Measurements from ENCODE around the gene MRGPRD. TPM values are rescaled to one million over a fixed set of nuclear protein-coding genes. Genes with fewer than 3 reads are reported as not detected.
A peak's percentile ranks its signal among the peaks of the same experiment; 100 is the strongest.

The MRGPRD gene
- total RNA-seq, 1 experiment from 2014 or later, result not detected

- peak; percentile 40 for DNase-seq (ENCODE audit: low read depth, low spot score)
- in situ Hi-C loops (cut with HindIII; ENCODE audit: low pct_unique_long_range_greater_than_20kb, low sequenced_read_pairs), result no loop called here
These were observed 17.0 kb downstream of the MRGPRD start for GRCh38 chr11:68963779-68964178.

- in situ Hi-C loops (cut with HindIII; ENCODE audit: low pct_unique_long_range_greater_than_20kb, low sequenced_read_pairs), result no loop called here
- DNase-seq (ENCODE audit: low read depth, low spot score), result no peak
These were observed 18.1 kb downstream of the MRGPRD start for GRCh38 chr11:68962527-68963250.

DNA sequence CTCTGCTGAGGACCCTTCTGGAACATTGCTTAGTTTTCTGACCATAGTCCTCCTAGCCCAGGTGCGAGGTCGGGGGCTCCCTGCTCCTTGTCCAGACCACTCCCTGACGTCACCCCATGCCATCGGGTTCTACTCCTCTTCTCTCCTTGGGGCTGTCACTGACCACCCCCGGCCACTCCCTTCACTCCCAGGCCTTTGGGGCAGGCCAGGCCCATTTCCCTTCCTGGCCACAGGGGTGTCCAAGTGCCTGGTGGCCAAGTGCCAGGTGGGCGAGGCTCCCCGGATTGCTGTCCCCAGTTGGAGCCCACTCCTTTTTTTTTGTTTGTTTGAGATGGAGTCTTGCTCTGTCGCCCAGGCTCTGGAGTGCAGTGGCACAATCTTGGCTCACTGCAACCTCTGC, 19.5 kb downstream of the MRGPRD start:
- in situ Hi-C loops (cut with HindIII; ENCODE audit: low pct_unique_long_range_greater_than_20kb, low sequenced_read_pairs), result no loop called here

GRCh38 chr11:68960294-68961071, 20.3 kb downstream of the MRGPRD start:
- in situ Hi-C loops (cut with HindIII; ENCODE audit: low pct_unique_long_range_greater_than_20kb, low sequenced_read_pairs), result no loop called here
- no peak for DNase-seq (ENCODE audit: low read depth, low spot score)

More for the DNA sequence above, 19.5 kb downstream of the MRGPRD start:
- no peak for DNase-seq (ENCODE audit: low read depth, low spot score)

DNA sequence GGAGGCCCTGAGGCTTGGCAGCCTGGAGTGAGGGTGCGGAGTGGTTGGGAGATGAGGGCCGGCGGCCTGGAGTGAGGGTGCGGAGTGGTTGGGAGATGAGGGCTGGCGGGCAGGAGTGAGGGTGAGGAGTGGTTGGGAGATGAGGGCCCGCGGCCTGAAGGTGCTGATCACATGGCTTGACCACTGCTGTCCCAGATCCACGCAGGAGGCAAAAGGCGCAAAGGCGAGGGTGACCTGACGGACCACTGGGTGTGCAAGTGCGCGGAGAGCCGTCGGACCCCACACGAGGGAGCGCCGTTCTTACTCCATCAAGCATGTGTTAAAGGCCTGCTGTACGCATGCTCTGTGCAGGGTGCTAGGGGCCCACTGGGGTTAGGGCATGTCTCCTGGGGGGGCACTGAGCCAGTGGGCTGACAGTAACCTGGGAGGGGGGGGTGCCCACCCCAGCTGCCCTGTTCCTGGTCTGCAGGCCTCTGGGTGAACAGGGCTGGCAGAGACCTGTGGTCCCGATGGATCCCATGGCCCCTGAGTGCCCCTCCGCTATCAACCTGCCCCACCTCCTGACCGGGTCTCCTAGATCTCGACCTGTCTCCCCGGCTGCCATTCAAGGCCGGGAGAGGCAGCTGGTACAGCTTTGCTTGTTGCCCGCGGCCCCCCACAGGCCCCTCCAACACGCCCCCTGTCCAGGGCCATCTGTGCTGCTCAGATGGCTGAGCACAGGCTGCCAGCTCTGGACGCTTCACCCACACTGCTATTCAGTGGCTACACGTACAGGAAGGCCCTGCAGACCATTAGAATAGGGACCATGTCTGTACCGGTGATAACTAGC, 21.1 kb downstream of the MRGPRD start:
- in situ Hi-C loops (cut with HindIII; ENCODE audit: low pct_unique_long_range_greater_than_20kb, low sequenced_read_pairs), result no loop called here
- no peak for DNase-seq (ENCODE audit: low read depth, low spot score)

DNA sequence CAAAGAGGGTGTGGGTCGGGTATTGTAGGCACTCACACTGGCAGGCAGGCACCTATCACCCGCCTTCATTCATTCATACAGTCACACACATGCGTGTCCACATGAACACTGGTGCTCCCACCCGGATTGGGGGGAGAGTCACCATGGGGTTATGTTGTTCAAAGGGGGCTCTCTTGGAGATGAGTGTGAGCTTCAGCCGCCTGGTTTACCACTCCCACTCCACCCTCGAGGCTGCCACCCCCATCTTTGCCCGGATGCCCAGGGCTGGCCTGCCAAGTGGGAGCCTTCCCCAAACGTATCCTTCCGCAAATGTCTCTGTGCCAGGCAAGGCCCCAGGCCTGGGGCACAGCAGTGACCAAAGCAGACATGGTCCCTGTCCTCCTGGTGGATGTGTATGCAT, 22.6 kb downstream of the MRGPRD start:
- in situ Hi-C loops (cut with HindIII; ENCODE audit: low pct_unique_long_range_greater_than_20kb, low sequenced_read_pairs), result no loop called here
- DNase-seq (ENCODE audit: low read depth, low spot score), result no peak

- no peak for DNase-seq (ENCODE audit: low read depth, low spot score)
- in situ Hi-C loops (cut with HindIII; ENCODE audit: low pct_unique_long_range_greater_than_20kb, low sequenced_read_pairs), result no loop called here
These were observed 24.1 kb downstream of the MRGPRD start for GRCh38 chr11:68956547-68957254.

GRCh38 chr11:68956142-68956541, 24.6 kb downstream of the MRGPRD start:
- in situ Hi-C loops (cut with HindIII; ENCODE audit: low pct_unique_long_range_greater_than_20kb, low sequenced_read_pairs), result no loop called here
- DNase-seq (ENCODE audit: low read depth, low spot score), result peak; percentile 60

- in situ Hi-C loops (cut with HindIII; ENCODE audit: low pct_unique_long_range_greater_than_20kb, low sequenced_read_pairs), result no loop called here
- no peak for DNase-seq (ENCODE audit: low read depth, low spot score)
These were observed 25.2 kb downstream of the MRGPRD start for GRCh38 chr11:68955607-68955958.

DNA sequence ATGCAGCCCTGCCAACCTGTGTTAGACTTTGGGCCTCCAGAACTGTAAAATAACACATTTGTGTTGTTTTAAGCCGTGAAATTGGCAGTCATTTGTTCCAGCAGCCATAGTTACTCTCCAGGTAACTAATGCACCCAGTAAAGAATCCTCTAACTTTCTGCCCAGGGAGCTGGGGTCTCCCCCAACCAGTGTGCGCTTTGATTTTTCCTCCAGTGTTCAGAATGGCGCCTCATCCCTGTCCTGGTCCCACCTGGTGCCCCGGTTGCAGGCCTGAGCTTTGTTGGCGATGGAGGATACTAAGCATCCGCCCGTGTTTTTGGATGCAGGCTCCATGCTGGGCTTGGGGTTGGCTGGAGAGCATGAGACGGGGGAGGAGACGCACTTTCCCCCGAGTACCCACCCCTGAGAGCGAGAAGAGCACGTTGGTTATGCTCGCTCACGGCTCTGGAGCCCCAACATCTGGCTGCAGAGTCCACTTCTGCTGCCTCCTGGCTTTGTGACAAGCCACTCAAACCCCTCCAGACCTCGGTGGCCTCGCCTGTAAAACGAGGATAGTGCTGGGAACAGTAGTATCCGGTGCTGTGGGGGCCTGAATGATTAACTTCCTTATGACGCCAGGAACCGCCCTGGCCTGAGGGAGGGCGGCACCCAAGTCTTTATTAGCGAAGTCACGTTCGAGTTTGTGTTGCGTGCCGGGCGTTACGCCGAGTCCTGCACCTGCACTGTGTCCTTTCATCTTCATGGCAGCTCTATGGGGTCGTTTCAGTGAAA, 25.8 kb downstream of the MRGPRD start:
- in situ Hi-C loops (cut with HindIII; ENCODE audit: low pct_unique_long_range_greater_than_20kb, low sequenced_read_pairs), result no loop called here

GRCh38 chr11:68950762-68951161, 30.0 kb downstream of the MRGPRD start:
- in situ Hi-C loops (cut with HindIII; ENCODE audit: low pct_unique_long_range_greater_than_20kb, low sequenced_read_pairs), result no loop called here
- no peak for DNase-seq (ENCODE audit: low read depth, low spot score)

More for the DNA sequence above, 25.8 kb downstream of the MRGPRD start:
- DNase-seq (ENCODE audit: low read depth, low spot score), result no peak

- in situ Hi-C loops (cut with HindIII; ENCODE audit: low pct_unique_long_range_greater_than_20kb, low sequenced_read_pairs), result no loop called here
- peak; percentile 78 for DNase-seq (ENCODE audit: low read depth, low spot score)
These were observed 30.5 kb downstream of the MRGPRD start for GRCh38 chr11:68950270-68950669.

- in situ Hi-C loops (cut with HindIII; ENCODE audit: low pct_unique_long_range_greater_than_20kb, low sequenced_read_pairs), result no loop called here
- DNase-seq (ENCODE audit: low read depth, low spot score), result no peak
These were observed 31.9 kb downstream of the MRGPRD start for GRCh38 chr11:68948935-68949334.

- in situ Hi-C loops (cut with HindIII; ENCODE audit: low pct_unique_long_range_greater_than_20kb, low sequenced_read_pairs), result no loop called here
These were observed 32.3 kb downstream of the MRGPRD start for GRCh38 chr11:68948496-68948895.

GRCh38 chr11:68947151-68947550, 33.6 kb downstream of the MRGPRD start:
- no peak for DNase-seq (ENCODE audit: low read depth, low spot score)
- in situ Hi-C loops (cut with HindIII; ENCODE audit: low pct_unique_long_range_greater_than_20kb, low sequenced_read_pairs), result no loop called here

More at GRCh38 chr11:68948496-68948895, 32.3 kb downstream of the MRGPRD start:
- no peak for DNase-seq (ENCODE audit: low read depth, low spot score)

GRCh38 chr11:68946416-68947090, 34.2 kb downstream of the MRGPRD start:
- in situ Hi-C loops (cut with HindIII; ENCODE audit: low pct_unique_long_range_greater_than_20kb, low sequenced_read_pairs), result no loop called here
- DNase-seq (ENCODE audit: low read depth, low spot score), result no peak
